Smooth muscle cell (in vitro differentiated cells): Measurements from ENCODE around the gene TRPC4. TPM values are rescaled to one million over a fixed set of nuclear protein-coding genes. Genes with fewer than 3 reads are reported as not detected.

ENCODE experiments used
- DNase-seq: peaks from one replicate; lab custom pipeline; 2025; ENCODE audit not compliant: unreplicated experiment; lab: John Stamatoyannopoulos, UW
- H2AFZ ChIP-seq: fragments of 200-600 bp; sonication (generic); 2 replicates; pipeline ENCODE4 v1.6.0; 2016; ENCODE audit warnings: antibody characterized with exemption, low read depth, mild to moderate bottlenecking
- H3F3A ChIP-seq: fragments of 200-600 bp; sonication (generic); 2 replicates; pipeline ENCODE4 v1.6.0; 2017; ENCODE audit warnings: antibody characterized with exemption, low read depth
- H3K27ac ChIP-seq: fragments of 200-600 bp; sonication (generic); 2 replicates; pipeline ENCODE4 v1.5.1; 2016; ENCODE audit warnings: low read depth, mild to moderate bottlenecking
- H3K27me3 ChIP-seq: fragments of 200-600 bp; sonication (generic); 2 replicates; pipeline ENCODE4 v1.6.1; 2016; ENCODE audit warnings: low read depth, mild to moderate bottlenecking
- H3K36me3 ChIP-seq: fragments of 200-600 bp; sonication (generic); 2 replicates; pipeline ENCODE4 v1.5.1; 2016; ENCODE audit warnings: low read depth
- H3K4me1 ChIP-seq: fragments of 200-600 bp; sonication (generic); 2 replicates; pipeline ENCODE4 v1.5.1; 2016; ENCODE audit warnings: low read depth
- H3K4me2 ChIP-seq: fragments of 200-600 bp; sonication (generic); 2 replicates; pipeline ENCODE4 v1.6.0; 2016; ENCODE audit warnings: mild to moderate bottlenecking
- H3K4me3 ChIP-seq: fragments of 200-600 bp; sonication (generic); 2 replicates; pipeline ENCODE4 v1.5.1; 2016; ENCODE audit warnings: mild to moderate bottlenecking
- H3K79me2 ChIP-seq: fragments of 200-600 bp; sonication (generic); 2 replicates; pipeline ENCODE4 v1.6.0; 2016; ENCODE audit warnings: low read depth, mild to moderate bottlenecking
- H3K9ac ChIP-seq: fragments of 200-600 bp; sonication (generic); 2 replicates; pipeline ENCODE4 v1.6.0; 2016; ENCODE audit warnings: low read depth
- H3K9me3 ChIP-seq: fragments of 200-600 bp; sonication (generic); replicated peaks from 2 replicates; pipeline ENCODE4 v1.5.1; 2016; ENCODE audit warnings: low read depth
- H4K20me1 ChIP-seq: fragments of 200-600 bp; sonication (generic); 2 replicates; pipeline ENCODE4 v1.6.0; 2016; ENCODE audit warnings: low read depth
- CTCF ChIP-seq: fragments of 200-600 bp; sonication (generic); IDR thresholded peaks from 2 replicates; pipeline ENCODE4 v1.5.1; 2017; ENCODE audit warnings: borderline replicate concordance, mild to moderate bottlenecking, antibody characterized with exemption; ENCODE audit not compliant: insufficient read depth, poor library complexity, severe bottlenecking
- WGBS: methylation state at CpG from one replicate; pipeline ENCODE4 v1.1.7; 2016; ENCODE audit warnings: low lambda C conversion rate; 5-methylcytosine and 5-hydroxymethylcytosine counted together
- polyA plus RNA-seq: library from polyadenylated mRNA; unstranded; fragments of >200 nt; fragmentation: Nextera tagmentation; extraction: Ambion mirVana; gene quantifications from 2 replicates; pipeline ENCODE4 v1.2.1, GENCODE V29; 2016
- total RNA-seq: library from RNA; depleted of rRNA; stranded (reverse); fragments of >200 nt; gene quantifications from 2 replicates; pipeline ENCODE4 v1.2.3, GENCODE V29; 2014

Gene TRPC4
- total and polyA plus RNA-seq, 2 experiments from 2014 or later, result 0.09 TPM; not detected in 1

- Histone ChIP-seq H3K4me2 (peak overlapping the region; percentile 51), H3K79me2 (no peaks in the 10 kb centered on the region), H4K20me1 (no peaks in the 10 kb centered on the region), H3K9ac (no peak overlapping the region), H3F3A (no peaks in the 10 kb centered on the region), H3K36me3 (no peaks in the 10 kb centered on the region), H3K4me3 (no peak overlapping the region), H3K4me1 (peaks cover 16% of the 10 kb centered on the region), H3K9me3 (no peaks in the 10 kb centered on the region), H3K27ac (peak overlapping the region; percentile 41), H3K27me3 (no peaks in the 10 kb centered on the region), H2AFZ (no peak overlapping the region)
- no peak for TF ChIP-seq CTCF
- WGBS, result 31% methylated on average over 3 of the region's 3 CpGs
- DNase-seq, result no peak
Measured at GRCh38 chr13:37613236-37613635, 256.3 kb downstream of the TRPC4 start.

- no peaks in the 10 kb centered on the region for H3K9me3 ChIP-seq
- H3K4me1 ChIP-seq, result no peaks in the 10 kb centered on the region
- no peak overlapping the region for H2AFZ ChIP-seq
Measured at GRCh38 chr13:37608750-37609339, 260.7 kb downstream of the TRPC4 start.

GRCh38 chr13:37602733-37603381, 266.7 kb downstream of the TRPC4 start:
- peak overlapping the region; percentile 71 for H2AFZ ChIP-seq

More at GRCh38 chr13:37608750-37609339, 260.7 kb downstream of the TRPC4 start:
- Histone ChIP-seq H3F3A (no peaks in the 10 kb centered on the region), H4K20me1 (no peaks in the 10 kb centered on the region), H3K79me2 (no peaks in the 10 kb centered on the region), H3K4me2 (no peak overlapping the region), H3K9ac (no peak overlapping the region), H3K27ac (no peak overlapping the region), H3K36me3 (no peaks in the 10 kb centered on the region), H3K4me3 (no peak overlapping the region), H3K27me3 (no peaks in the 10 kb centered on the region)
- peak; percentile 52 for TF ChIP-seq CTCF
- DNase-seq, result no peak
- 79% methylated on average over 1 of the region's 1 CpG for WGBS

More at GRCh38 chr13:37602733-37603381, 266.7 kb downstream of the TRPC4 start:
- Histone ChIP-seq H3K27ac (no peak overlapping the region), H4K20me1 (no peaks in the 10 kb centered on the region), H3K4me3 (no peak overlapping the region), H3K4me2 (no peak overlapping the region), H3K4me1 (peaks cover 7% of the 10 kb centered on the region), H3F3A (no peaks in the 10 kb centered on the region), H3K79me2 (no peaks in the 10 kb centered on the region), H3K27me3 (no peaks in the 10 kb centered on the region), H3K9ac (no peak overlapping the region), H3K9me3 (no peaks in the 10 kb centered on the region), H3K36me3 (no peaks in the 10 kb centered on the region)
- no peak for DNase-seq
- peak; percentile 71 for TF ChIP-seq CTCF
- WGBS, result 83% methylated on average over 5 of the region's 5 CpGs
